ENCODE results near the gene KATNAL2.

The KATNAL2 gene

GRCh38 chr18:47118981-47119380, 201.6 kb downstream of the KATNAL2 start:
- TF ChIP-seq CTCF (IDR thresholded peaks at IDR 0.05): no peak
- Histone ChIP-seq H3K9ac (no peak overlapping the region), H3K9me3 (ENCODE audit: control insufficient read depth, low read length) (no peaks in the 10 kb centered on the region), H3K27me3 (ENCODE audit: control insufficient read depth, insufficient read depth, low read length) (no peaks in the 10 kb centered on the region), H2AFZ (no peak overlapping the region), H3K4me1 (no peaks in the 10 kb centered on the region), H3K4me3 (ENCODE audit: low read depth, low read length) (no peak overlapping the region), H3K36me3 (ENCODE audit: control insufficient read depth, insufficient read depth, low read length) (no peaks in the 10 kb centered on the region), H3K4me2 (ENCODE audit: low read length) (no peak overlapping the region), H3K79me2 (no peaks in the 10 kb centered on the region), H3K27ac (no peak overlapping the region)

- Histone ChIP-seq H3K36me3 (ENCODE audit: control insufficient read depth, insufficient read depth, low read length) (no peaks in the 10 kb centered on the region), H3K4me3 (ENCODE audit: low read depth, low read length) (no peak overlapping the region), H3K4me1 (no peaks in the 10 kb centered on the region), H3K27me3 (ENCODE audit: control insufficient read depth, insufficient read depth, low read length) (no peaks in the 10 kb centered on the region), H3K4me2 (ENCODE audit: low read length) (no peak overlapping the region), H3K27ac (no peak overlapping the region), H3K9me3 (ENCODE audit: control insufficient read depth, low read length) (no peaks in the 10 kb centered on the region), H3K79me2 (no peaks in the 10 kb centered on the region), H3K9ac (no peak overlapping the region), H2AFZ (no peak overlapping the region)
- no peak for TF ChIP-seq CTCF (IDR thresholded peaks at IDR 0.05)
These were observed 203.0 kb downstream of the KATNAL2 start for GRCh38 chr18:47120428-47120827.

- H3K36me3 ChIP-seq (ENCODE audit: control insufficient read depth, insufficient read depth, low read length): no peaks in the 10 kb centered on the region
- H3K27me3 ChIP-seq (ENCODE audit: control insufficient read depth, insufficient read depth, low read length): no peaks in the 10 kb centered on the region
- TF ChIP-seq CTCF (IDR thresholded peaks at IDR 0.05): no peak
- no peaks in the 10 kb centered on the region for H3K4me1 ChIP-seq
- no peak overlapping the region for H3K9ac ChIP-seq
- no peak overlapping the region for H2AFZ ChIP-seq
- H3K4me3 ChIP-seq (ENCODE audit: low read depth, low read length): no peak overlapping the region
- no peaks in the 10 kb centered on the region for H3K79me2 ChIP-seq
- no peak overlapping the region for H3K27ac ChIP-seq
- H3K4me2 ChIP-seq (ENCODE audit: low read length): no peak overlapping the region
- no peaks in the 10 kb centered on the region for H3K9me3 ChIP-seq (ENCODE audit: control insufficient read depth, low read length)
These were observed 203.7 kb downstream of the KATNAL2 start for GRCh38 chr18:47121146-47121545.

- Histone ChIP-seq H3K4me1 (no peaks in the 10 kb centered on the region), H2AFZ (no peak overlapping the region), H3K27ac (no peak overlapping the region), H3K9me3 (ENCODE audit: control insufficient read depth, low read length) (no peaks in the 10 kb centered on the region), H3K27me3 (ENCODE audit: control insufficient read depth, insufficient read depth, low read length) (no peaks in the 10 kb centered on the region), H3K4me3 (ENCODE audit: low read depth, low read length) (no peak overlapping the region), H3K9ac (no peak overlapping the region), H3K36me3 (ENCODE audit: control insufficient read depth, insufficient read depth, low read length) (no peaks in the 10 kb centered on the region), H3K4me2 (ENCODE audit: low read length) (no peak overlapping the region), H3K79me2 (no peaks in the 10 kb centered on the region)
- TF ChIP-seq CTCF (IDR thresholded peaks at IDR 0.05): no peak
These were observed 223.9 kb downstream of the KATNAL2 start for GRCh38 chr18:47141289-47141688.

- Histone ChIP-seq H3K4me3 (ENCODE audit: low read depth, low read length) (no peak overlapping the region), H3K27ac (no peak overlapping the region), H3K36me3 (ENCODE audit: control insufficient read depth, insufficient read depth, low read length) (no peaks in the 10 kb centered on the region), H2AFZ (no peak overlapping the region), H3K27me3 (ENCODE audit: control insufficient read depth, insufficient read depth, low read length) (no peaks in the 10 kb centered on the region), H3K4me2 (ENCODE audit: low read length) (no peak overlapping the region), H3K9ac (no peak overlapping the region), H3K4me1 (no peaks in the 10 kb centered on the region), H3K79me2 (no peaks in the 10 kb centered on the region), H3K9me3 (ENCODE audit: control insufficient read depth, low read length) (no peaks in the 10 kb centered on the region)
- TF ChIP-seq CTCF (IDR thresholded peaks at IDR 0.05): no peak
These were observed 225.8 kb downstream of the KATNAL2 start for GRCh38 chr18:47143153-47143552.

All from parathyroid adenoma (tissue), 2 donors.